ENCODE data around the gene ARHGEF37.

The ARHGEF37 gene

DNA sequence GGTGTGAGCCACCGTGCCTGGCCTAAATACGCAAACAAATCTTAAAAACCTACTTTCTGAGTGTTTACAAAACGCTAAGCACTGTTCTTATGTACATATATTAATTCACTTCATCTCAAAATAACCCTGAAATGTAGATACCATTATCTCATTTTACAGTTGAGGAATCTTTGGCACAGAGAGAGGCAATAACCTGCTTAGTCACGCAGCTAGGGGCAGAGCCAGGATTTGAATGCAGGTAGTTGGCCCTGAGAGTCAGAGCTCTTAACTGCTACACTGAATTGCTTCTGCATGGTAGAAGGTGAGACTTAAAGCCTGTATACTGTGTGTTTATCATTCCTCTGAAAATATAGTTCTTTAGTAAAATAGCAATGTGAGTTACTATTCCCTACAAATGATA, 21.9 kb downstream of the ARHGEF37 start:
- Histone ChIP-seq H3K27me3 (ENCODE audit: control insufficient read depth, insufficient read depth, low read length) (no peaks in the 10 kb centered on the region), H3K9me3 (ENCODE audit: control insufficient read depth, insufficient read depth, low read length) (no peaks in the 10 kb centered on the region), H3K4me3 (ENCODE audit: low read depth, low read length) (no peak overlapping the region), H3K27ac (ENCODE audit: low read depth, low read length) (no peak overlapping the region), H3K9ac (ENCODE audit: low read depth, low read length) (no peak overlapping the region), H3K4me1 (ENCODE audit: control insufficient read depth, insufficient read depth, low read length) (no peaks in the 10 kb centered on the region), H3K36me3 (ENCODE audit: control insufficient read depth, insufficient read depth, low read length) (no peaks in the 10 kb centered on the region)

DNA sequence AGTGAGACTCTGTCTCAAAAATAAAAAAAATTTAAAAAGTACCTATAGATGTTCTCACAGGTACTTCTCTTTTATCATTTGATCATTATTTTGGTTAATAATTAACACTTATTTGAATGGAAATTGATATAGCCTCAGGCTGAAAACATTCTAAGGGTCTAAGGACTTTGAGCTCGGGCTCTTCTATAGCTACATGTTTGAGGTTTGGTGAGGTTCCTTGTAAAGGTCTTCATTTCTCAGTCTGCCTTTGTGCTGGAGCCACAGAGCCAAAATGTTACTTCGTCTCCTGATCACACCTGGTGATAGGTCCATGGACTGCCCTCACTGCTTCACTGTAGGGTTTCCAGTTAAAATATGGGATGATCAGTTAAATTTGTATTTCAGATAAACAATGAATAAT, 22.6 kb downstream of the ARHGEF37 start:
- H3K9ac ChIP-seq (ENCODE audit: low read depth, low read length): no peak overlapping the region
- no peak overlapping the region for H3K27ac ChIP-seq (ENCODE audit: low read depth, low read length)

DNA sequence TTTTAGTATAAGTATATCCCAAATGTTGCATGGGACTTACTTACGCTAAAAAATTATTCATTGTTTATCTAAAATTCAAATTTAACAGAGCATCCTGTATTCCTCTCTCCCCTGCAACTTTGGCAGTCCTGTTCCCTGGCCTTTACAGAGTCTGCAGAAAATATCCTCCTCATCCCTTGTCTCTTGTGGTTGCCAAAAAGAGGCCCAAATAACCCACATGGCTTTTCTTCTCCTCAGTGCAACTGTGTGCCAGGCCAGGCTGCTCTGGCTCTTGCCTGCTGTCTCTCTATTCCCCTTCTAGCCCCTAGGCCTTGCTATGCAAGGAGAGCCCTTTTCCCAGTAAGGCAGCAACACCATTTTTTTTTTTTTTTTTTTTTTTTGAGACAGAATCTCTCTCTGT, 23.0 kb downstream of the ARHGEF37 start:
- Histone ChIP-seq H3K9ac (ENCODE audit: low read depth, low read length) (no peak overlapping the region), H3K27me3 (ENCODE audit: control insufficient read depth, insufficient read depth, low read length) (no peaks in the 10 kb centered on the region), H3K36me3 (ENCODE audit: control insufficient read depth, insufficient read depth, low read length) (no peaks in the 10 kb centered on the region), H3K4me1 (ENCODE audit: control insufficient read depth, insufficient read depth, low read length) (no peaks in the 10 kb centered on the region), H3K9me3 (ENCODE audit: control insufficient read depth, insufficient read depth, low read length) (no peaks in the 10 kb centered on the region), H3K27ac (ENCODE audit: low read depth, low read length) (no peak overlapping the region), H3K4me3 (ENCODE audit: low read depth, low read length) (no peak overlapping the region)

More for the DNA sequence above, 22.6 kb downstream of the ARHGEF37 start:
- Histone ChIP-seq H3K27me3 (ENCODE audit: control insufficient read depth, insufficient read depth, low read length) (no peaks in the 10 kb centered on the region), H3K4me3 (ENCODE audit: low read depth, low read length) (no peak overlapping the region), H3K36me3 (ENCODE audit: control insufficient read depth, insufficient read depth, low read length) (no peaks in the 10 kb centered on the region), H3K4me1 (ENCODE audit: control insufficient read depth, insufficient read depth, low read length) (no peaks in the 10 kb centered on the region), H3K9me3 (ENCODE audit: control insufficient read depth, insufficient read depth, low read length) (no peaks in the 10 kb centered on the region)

DNA sequence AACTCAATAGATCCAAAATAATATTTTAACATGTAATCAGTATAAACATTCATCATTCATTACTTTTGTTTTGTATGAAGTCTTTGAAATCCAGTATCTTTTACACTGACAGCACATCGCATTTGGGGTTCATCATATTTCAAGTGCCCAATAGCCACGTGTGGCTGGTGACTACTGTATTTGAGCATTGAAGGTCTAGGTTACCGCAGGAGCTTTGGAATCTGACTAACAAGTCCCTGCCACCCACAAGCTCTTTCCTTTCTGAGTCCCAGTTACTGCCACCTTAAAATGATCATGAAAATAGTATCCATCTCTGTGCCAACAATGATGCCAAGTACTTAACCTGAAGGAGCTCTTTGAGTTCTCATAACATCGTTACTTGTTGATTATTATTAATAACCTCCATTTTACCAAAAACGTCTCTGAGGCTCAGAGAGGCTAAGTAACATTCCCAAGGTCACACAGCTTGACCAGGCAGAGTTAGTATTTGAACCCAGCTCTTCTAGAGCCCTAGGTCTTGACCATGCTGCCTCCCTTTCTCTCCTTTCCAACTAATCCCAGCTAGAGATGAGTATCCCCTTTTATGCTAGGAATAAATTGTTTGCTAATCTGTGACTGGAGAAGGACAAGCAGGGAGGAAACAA, 24.2 kb downstream of the ARHGEF37 start:
- Histone ChIP-seq H3K27me3 (ENCODE audit: control insufficient read depth, insufficient read depth, low read length) (no peaks in the 10 kb centered on the region), H3K4me3 (ENCODE audit: low read depth, low read length) (no peak overlapping the region), H3K4me1 (ENCODE audit: control insufficient read depth, insufficient read depth, low read length) (no peaks in the 10 kb centered on the region), H3K27ac (ENCODE audit: low read depth, low read length) (no peak overlapping the region), H3K9ac (ENCODE audit: low read depth, low read length) (no peak overlapping the region), H3K36me3 (ENCODE audit: control insufficient read depth, insufficient read depth, low read length) (no peaks in the 10 kb centered on the region), H3K9me3 (ENCODE audit: control insufficient read depth, insufficient read depth, low read length) (no peaks in the 10 kb centered on the region)

- Histone ChIP-seq H3K27me3 (ENCODE audit: control insufficient read depth, insufficient read depth, low read length) (no peaks in the 10 kb centered on the region), H3K27ac (ENCODE audit: low read depth, low read length) (no peak overlapping the region), H3K4me1 (ENCODE audit: control insufficient read depth, insufficient read depth, low read length) (no peaks in the 10 kb centered on the region), H3K36me3 (ENCODE audit: control insufficient read depth, insufficient read depth, low read length) (no peaks in the 10 kb centered on the region), H3K9me3 (ENCODE audit: control insufficient read depth, insufficient read depth, low read length) (no peaks in the 10 kb centered on the region), H3K9ac (ENCODE audit: low read depth, low read length) (no peak overlapping the region), H3K4me3 (ENCODE audit: low read depth, low read length) (no peak overlapping the region)
Observed at GRCh38 chr5:149605998-149606724, 24.9 kb downstream of the ARHGEF37 start.

DNA sequence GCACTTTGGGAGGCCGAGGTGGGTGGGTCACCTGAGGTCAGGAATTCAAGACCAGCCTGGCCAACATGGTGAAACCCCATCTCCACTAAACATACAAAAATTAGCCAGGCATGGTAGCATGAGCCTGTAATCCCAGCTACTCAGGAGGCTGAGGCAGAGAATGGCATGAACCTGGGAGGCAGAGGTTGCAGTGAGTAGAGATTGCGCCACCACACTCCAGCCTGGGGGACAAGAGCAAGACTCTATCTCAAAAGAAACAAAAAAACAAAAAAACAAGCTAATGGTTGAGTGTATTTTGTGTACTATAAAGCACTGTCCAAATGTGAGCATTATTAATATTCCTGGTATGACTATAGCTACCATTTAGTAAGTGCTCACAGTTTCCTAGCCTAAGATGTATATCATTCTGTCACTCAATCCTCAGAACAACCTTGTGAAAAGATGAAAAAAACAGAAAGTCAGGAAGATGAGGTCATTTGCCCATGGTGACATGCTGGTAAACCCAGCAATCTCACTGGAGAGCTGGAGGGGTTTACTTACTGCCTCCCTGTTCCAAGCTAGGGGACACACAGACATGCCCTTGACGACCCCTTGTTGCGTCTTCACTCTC, 27.7 kb downstream of the ARHGEF37 start:
- Histone ChIP-seq H3K36me3 (ENCODE audit: control insufficient read depth, insufficient read depth, low read length) (no peaks in the 10 kb centered on the region), H3K4me3 (ENCODE audit: low read depth, low read length) (no peak overlapping the region), H3K27me3 (ENCODE audit: control insufficient read depth, insufficient read depth, low read length) (no peaks in the 10 kb centered on the region), H3K4me1 (ENCODE audit: control insufficient read depth, insufficient read depth, low read length) (no peaks in the 10 kb centered on the region), H3K9me3 (ENCODE audit: control insufficient read depth, insufficient read depth, low read length) (no peaks in the 10 kb centered on the region), H3K9ac (ENCODE audit: low read depth, low read length) (no peak overlapping the region), H3K27ac (ENCODE audit: low read depth, low read length) (no peak overlapping the region)

GRCh38 chr5:149609640-149610219, 28.4 kb downstream of the ARHGEF37 start:
- Histone ChIP-seq H3K27me3 (ENCODE audit: control insufficient read depth, insufficient read depth, low read length) (no peaks in the 10 kb centered on the region), H3K4me3 (ENCODE audit: low read depth, low read length) (no peak overlapping the region), H3K9ac (ENCODE audit: low read depth, low read length) (no peak overlapping the region), H3K9me3 (ENCODE audit: control insufficient read depth, insufficient read depth, low read length) (no peaks in the 10 kb centered on the region), H3K27ac (ENCODE audit: low read depth, low read length) (no peak overlapping the region), H3K4me1 (ENCODE audit: control insufficient read depth, insufficient read depth, low read length) (no peaks in the 10 kb centered on the region), H3K36me3 (ENCODE audit: control insufficient read depth, insufficient read depth, low read length) (no peaks in the 10 kb centered on the region)

GRCh38 chr5:149610589-149611255, 29.4 kb downstream of the ARHGEF37 start:
- H3K27me3 ChIP-seq (ENCODE audit: control insufficient read depth, insufficient read depth, low read length): no peaks in the 10 kb centered on the region
- no peaks in the 10 kb centered on the region for H3K4me1 ChIP-seq (ENCODE audit: control insufficient read depth, insufficient read depth, low read length)
- H3K4me3 ChIP-seq (ENCODE audit: low read depth, low read length): no peak overlapping the region
- no peaks in the 10 kb centered on the region for H3K9me3 ChIP-seq (ENCODE audit: control insufficient read depth, insufficient read depth, low read length)
- H3K9ac ChIP-seq (ENCODE audit: low read depth, low read length): no peak overlapping the region
- H3K27ac ChIP-seq (ENCODE audit: low read depth, low read length): no peak overlapping the region
- no peaks in the 10 kb centered on the region for H3K36me3 ChIP-seq (ENCODE audit: control insufficient read depth, insufficient read depth, low read length)

DNA sequence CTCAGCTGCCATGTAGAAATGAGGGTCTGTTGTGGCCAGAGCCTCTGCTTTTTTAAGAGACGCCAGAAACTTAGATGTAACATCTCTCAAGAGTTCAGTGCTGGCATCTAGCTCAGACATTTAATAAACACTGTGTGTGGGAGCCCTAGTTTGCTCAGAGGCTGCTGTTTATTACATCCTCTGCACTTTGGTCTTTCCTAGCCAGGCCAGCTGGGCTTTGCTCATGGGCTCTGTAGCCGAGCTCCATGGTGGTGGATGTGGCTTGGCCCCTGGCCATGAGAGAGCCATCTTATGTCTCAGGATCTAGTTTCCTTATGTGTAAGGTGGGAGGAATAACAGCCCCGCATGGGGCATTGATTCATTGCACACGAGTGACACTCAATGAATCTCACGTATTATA, 30.0 kb downstream of the ARHGEF37 start:
- Histone ChIP-seq H3K4me1 (ENCODE audit: control insufficient read depth, insufficient read depth, low read length) (no peaks in the 10 kb centered on the region), H3K27me3 (ENCODE audit: control insufficient read depth, insufficient read depth, low read length) (no peaks in the 10 kb centered on the region), H3K27ac (ENCODE audit: low read depth, low read length) (no peak overlapping the region), H3K9me3 (ENCODE audit: control insufficient read depth, insufficient read depth, low read length) (no peaks in the 10 kb centered on the region), H3K4me3 (ENCODE audit: low read depth, low read length) (no peak overlapping the region), H3K36me3 (ENCODE audit: control insufficient read depth, insufficient read depth, low read length) (no peaks in the 10 kb centered on the region), H3K9ac (ENCODE audit: low read depth, low read length) (no peak overlapping the region)

DNA sequence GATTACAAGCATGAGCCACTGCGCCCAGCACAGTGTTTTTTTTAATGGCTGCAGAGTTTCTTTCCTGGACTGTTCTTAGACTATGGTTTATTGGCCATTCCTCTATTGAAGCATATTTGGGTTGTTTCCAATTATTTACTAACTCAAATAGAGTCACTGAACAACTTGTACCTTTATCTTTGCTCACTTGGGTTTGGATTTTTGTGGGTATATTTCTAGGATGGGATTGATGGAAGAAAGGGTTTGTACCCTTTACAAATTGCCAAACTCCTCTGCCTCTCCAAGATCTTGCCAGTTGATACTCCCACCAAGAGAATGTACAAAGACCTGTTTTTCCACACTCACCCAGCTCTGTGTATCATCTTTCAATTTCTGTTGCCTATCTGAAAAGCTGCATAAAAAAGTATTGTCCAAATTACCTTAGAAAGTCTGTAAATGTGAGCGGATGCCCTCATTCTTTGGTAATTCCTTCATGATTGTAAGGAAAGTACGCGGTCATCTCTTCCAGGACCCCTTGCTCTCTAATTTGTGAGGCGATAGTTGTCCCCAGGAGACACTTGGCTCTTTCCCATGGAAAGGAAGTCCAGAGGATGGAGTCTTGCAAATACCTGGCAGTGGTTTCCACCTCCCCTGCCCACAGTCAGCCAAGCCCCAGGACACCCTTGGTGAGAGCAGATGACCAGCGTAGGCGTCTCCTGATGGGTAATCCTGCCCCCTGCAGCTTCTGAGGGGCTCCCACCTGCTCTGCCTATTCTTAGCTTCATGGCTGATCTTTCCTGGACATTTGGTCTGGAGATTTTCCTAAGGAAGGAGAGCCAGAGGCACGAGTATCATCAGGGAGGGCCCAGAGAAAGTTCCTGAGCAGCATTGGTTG, 33.0 kb downstream of the ARHGEF37 start:
- no peak overlapping the region for H3K4me3 ChIP-seq (ENCODE audit: low read depth, low read length)
- H3K4me1 ChIP-seq (ENCODE audit: control insufficient read depth, insufficient read depth, low read length): no peaks in the 10 kb centered on the region
- H3K27ac ChIP-seq (ENCODE audit: low read depth, low read length): no peak overlapping the region
- no peaks in the 10 kb centered on the region for H3K9me3 ChIP-seq (ENCODE audit: control insufficient read depth, insufficient read depth, low read length)
- no peak overlapping the region for H3K9ac ChIP-seq (ENCODE audit: low read depth, low read length)
- H3K36me3 ChIP-seq (ENCODE audit: control insufficient read depth, insufficient read depth, low read length): no peaks in the 10 kb centered on the region
- no peaks in the 10 kb centered on the region for H3K27me3 ChIP-seq (ENCODE audit: control insufficient read depth, insufficient read depth, low read length)

All from HUES48 (cell line).